ENCODE data around the gene PRRT4. TPM values are rescaled to one million over a fixed set of nuclear protein-coding genes. Genes with fewer than 3 reads are reported as not detected.

The PRRT4 gene
- 0.47 TPM for total RNA-seq
- long read RNA-seq = 0 reads

GRCh38 chr7:128361411-128362379 lies at the start of gene PRRT4:
Gene PRRT4 (minus strand): TSS chr7:128361690.
- Histone ChIP-seq H3K27ac (no peak within 1 kb of the TSS), H3K4me3 (peak within 1 kb of the TSS; percentile 54), H3K4me1 (peaks cover 14% of the 10 kb centered on the region), H3K9me3 (no peaks in the 10 kb centered on the region), H3K27me3 (ENCODE audit: low read depth) (peaks cover 54% of the 10 kb centered on the region), H3K36me3 (no peaks in the 10 kb centered on the region)
- DNase-seq (peak; percentile 62), ATAC-seq (peak; percentile 73 to 82)
- TF ChIP-seq, protein P1, sequence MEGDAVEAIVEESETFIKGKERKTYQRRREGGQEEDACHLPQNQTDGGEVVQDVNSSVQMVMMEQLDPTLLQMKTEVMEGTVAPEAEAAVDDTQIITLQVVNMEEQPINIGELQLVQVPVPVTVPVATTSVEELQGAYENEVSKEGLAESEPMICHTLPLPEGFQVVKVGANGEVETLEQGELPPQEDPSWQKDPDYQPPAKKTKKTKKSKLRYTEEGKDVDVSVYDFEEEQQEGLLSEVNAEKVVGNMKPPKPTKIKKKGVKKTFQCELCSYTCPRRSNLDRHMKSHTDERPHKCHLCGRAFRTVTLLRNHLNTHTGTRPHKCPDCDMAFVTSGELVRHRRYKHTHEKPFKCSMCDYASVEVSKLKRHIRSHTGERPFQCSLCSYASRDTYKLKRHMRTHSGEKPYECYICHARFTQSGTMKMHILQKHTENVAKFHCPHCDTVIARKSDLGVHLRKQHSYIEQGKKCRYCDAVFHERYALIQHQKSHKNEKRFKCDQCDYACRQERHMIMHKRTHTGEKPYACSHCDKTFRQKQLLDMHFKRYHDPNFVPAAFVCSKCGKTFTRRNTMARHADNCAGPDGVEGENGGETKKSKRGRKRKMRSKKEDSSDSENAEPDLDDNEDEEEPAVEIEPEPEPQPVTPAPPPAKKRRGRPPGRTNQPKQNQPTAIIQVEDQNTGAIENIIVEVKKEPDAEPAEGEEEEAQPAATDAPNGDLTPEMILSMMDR (IDR thresholded peaks at IDR 0.05) = no peak
- intact Hi-C loops (cut with DNase I) = no loop called here

DNA sequence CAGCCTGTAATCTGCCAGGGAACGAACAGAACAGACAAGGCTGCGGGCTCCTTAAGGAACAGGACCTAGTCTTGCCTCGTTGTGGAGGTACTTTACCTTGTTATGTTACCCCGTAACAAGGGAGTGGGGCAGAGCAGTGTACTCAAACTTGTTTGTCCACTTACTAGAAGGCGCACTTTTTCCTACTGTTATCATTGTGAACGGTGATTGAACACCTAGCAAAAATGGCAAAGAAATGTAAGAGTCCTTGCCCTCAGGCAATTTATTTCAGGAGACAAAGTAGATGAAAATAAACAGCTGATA lies 48.9 kb upstream of the PRRT4 start:
- intact Hi-C loops (cut with DNase I) = no loop called here
- H3K9me3 ChIP-seq = no peaks in the 10 kb centered on the region
- H3K27ac ChIP-seq = peak overlapping the region; percentile 98
- no peaks in the 10 kb centered on the region for H3K27me3 ChIP-seq (ENCODE audit: low read depth)
- DNase-seq (no peak), ATAC-seq (peak; percentile 74 to 78)
- TF ChIP-seq, protein P1 (IDR thresholded peaks at IDR 0.05) = no peak
- peaks cover 46% of the 10 kb centered on the region for H3K4me1 ChIP-seq
- H3K36me3 ChIP-seq = no peaks in the 10 kb centered on the region
- H3K4me3 ChIP-seq = peak overlapping the region; percentile 77

GRCh38 chr7:128409596-128410450 lies 48.3 kb upstream of the PRRT4 start, which contains the start of gene IMPDH1:
Gene IMPDH1 (minus strand): TSS chr7:128409982. CDS start chr7:128409901, 81 bp downstream.
- Histone ChIP-seq H3K4me3 (peak within 1 kb of the TSS; percentile 77), H3K4me1 (peaks cover 52% of the 10 kb centered on the region), H3K27ac (peak within 1 kb of the TSS; percentile 98), H3K36me3 (no peaks in the 10 kb centered on the region), H3K9me3 (no peaks in the 10 kb centered on the region), H3K27me3 (ENCODE audit: low read depth) (no peaks in the 10 kb centered on the region)
- TF ChIP-seq, protein P1 (IDR thresholded peaks at IDR 0.05) = no peak
- ATAC-seq (peak; percentile 95 to 97), DNase-seq (peak; percentile 94)
- intact Hi-C loops (cut with DNase I) = no loop called here

- peaks cover 60% of the 10 kb centered on the region for H3K4me1 ChIP-seq
- DNase-seq (no peak), ATAC-seq (no peak)
- H3K4me3 ChIP-seq = peak overlapping the region; percentile 77
- no peaks in the 10 kb centered on the region for H3K9me3 ChIP-seq
- TF ChIP-seq, protein P1 (IDR thresholded peaks at IDR 0.05) = no peak
- peak overlapping the region; percentile 98 for H3K27ac ChIP-seq
- H3K36me3 ChIP-seq = no peaks in the 10 kb centered on the region
- intact Hi-C loops (cut with DNase I) = no loop called here
- no peaks in the 10 kb centered on the region for H3K27me3 ChIP-seq (ENCODE audit: low read depth)
These were observed 47.5 kb upstream of the PRRT4 start for GRCh38 chr7:128408709-128409595.

All from lower lobe of right lung (tissue), 2 donors.